SU-DHL-6 (cell line): Measurements from ENCODE around the gene SPDYE16.
"Not testable (repeated sequence)": the region's sequence is repeated elsewhere in the genome, so short reads cannot be mapped to it uniquely, and the experiment has no call there.

Source experiments
- CTCF ChIP-seq: fragments of 200-600 bp; sonication (generic); IDR thresholded peaks from one replicate; pipeline ENCODE4 v1.5.1; 2017; ENCODE audit warnings: antibody characterized with exemption, mild to moderate bottlenecking, low read length, moderate library complexity; ENCODE audit not compliant: insufficient read depth, poor library complexity, severe bottlenecking
- EZH2phosphoT487 ChIP-seq: fragments of 200-600 bp; sonication (generic), shearing (Covaris generic); conservative IDR thresholded peaks from 2 replicates; pipeline ENCODE4 v1.6.1; 2018; ENCODE audit warnings: mild to moderate bottlenecking, antibody characterized with exemption, low read length, moderate library complexity, mixed read lengths

DNA sequence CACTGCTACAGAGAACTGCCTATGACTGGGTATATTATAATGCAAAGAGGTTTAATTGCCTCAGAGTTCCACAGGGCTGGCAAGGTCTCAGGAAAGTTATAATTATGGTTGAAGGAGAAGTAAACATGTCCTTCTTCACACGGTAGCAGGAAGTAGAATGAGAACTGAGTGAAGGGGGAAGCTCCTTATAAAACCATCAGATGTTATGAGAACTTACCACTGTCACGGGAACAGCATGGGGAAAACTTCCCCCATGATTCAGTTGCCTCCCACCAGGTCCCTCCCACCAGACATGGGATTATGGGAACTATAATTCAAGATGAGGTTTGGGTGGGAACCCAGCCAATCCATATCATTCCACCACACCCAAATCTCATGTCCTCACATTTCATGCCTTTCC, 49.6 kb upstream of the SPDYE16 start:
- not testable (repeated sequence) for TF ChIP-seq CTCF, EZH2phosphoT487
